ENCODE data around the gene IRAK2. TPM values are rescaled to one million over a fixed set of nuclear protein-coding genes. Genes with fewer than 3 reads are reported as not detected.
"Not testable (repeated sequence)": the region's sequence is repeated elsewhere in the genome, so short reads cannot be mapped to it uniquely, and the experiment has no call there.

IRAK2 gene
- 1 to 10 TPM in 2 of 12 donors, under 1 TPM in 8, not detected in 2; 0.49 to 1.3 (median 0.78) TPM for polyA plus RNA-seq (ENCODE audit: insufficient read length in 12 of 12)
- long read RNA-seq, donor 1, result 0 reads
- long read RNA-seq, donor 2, result 0 reads
- long read RNA-seq, donor 3, result 0 reads
- long read RNA-seq, donor 4, partial matches to known transcripts, result 0 of 1 reads
- long read RNA-seq, donor 4, other reads (novel, unspliced or antisense), result 0 of 1 reads
- long read RNA-seq, donor 5, result 0 reads
- long read RNA-seq, donor 6, result 0 reads
- long read RNA-seq, donor 7, result 0 reads
- long read RNA-seq, donor 8, result 0 reads
- long read RNA-seq, donor 9, result 0 reads
- long read RNA-seq, donor 10, result 0 reads
- long read RNA-seq, donor 11, result 0 reads

- DNase-seq, result peak; percentile 48
Measured at GRCh38 chr3:10164546-10165393, at the start of gene IRAK2. IRAK2 (plus strand) TSS chr3:10164919; CDS start chr3:10164955, 36 bp downstream.

GRCh38 chr3:10115326-10116137 is 49.2 kb upstream of the IRAK2 start, which contains the start of gene BRK1:
BRK1 (plus strand) TSS chr3:10115675; CDS start chr3:10115702, 27 bp downstream.
- DNase-seq, result peak; percentile 95

- DNase-seq, result no peak
Measured at GRCh38 chr3:10116138-10116460, 48.6 kb upstream of the IRAK2 start.

GRCh38 chr3:10116928-10117327 is 47.8 kb upstream of the IRAK2 start:
- no peak for DNase-seq

GRCh38 chr3:10119376-10119775 is 45.3 kb upstream of the IRAK2 start:
- DNase-seq, result no peak

GRCh38 chr3:10121064-10121463 is 43.7 kb upstream of the IRAK2 start:
- DNase-seq, result no peak

GRCh38 chr3:10122724-10123123 is 42.0 kb upstream of the IRAK2 start:
- no peak for DNase-seq

GRCh38 chr3:10135872-10136271 is 28.8 kb upstream of the IRAK2 start:
- not testable (repeated sequence) for DNase-seq

GRCh38 chr3:10136426-10137005 is 28.2 kb upstream of the IRAK2 start:
- DNase-seq, result no peak

GRCh38 chr3:10137178-10137577 is 27.5 kb upstream of the IRAK2 start:
- DNase-seq, result no peak

- DNase-seq, result no peak
Measured at GRCh38 chr3:10140996-10141546, 23.6 kb upstream of the IRAK2 start.

GRCh38 chr3:10142707-10143560 is 21.8 kb upstream of the IRAK2 start:
- no peak for DNase-seq

GRCh38 chr3:10145685-10146084 is 19.0 kb upstream of the IRAK2 start:
- DNase-seq, result no peak

GRCh38 chr3:10149226-10149625 is 15.5 kb upstream of the IRAK2 start:
- no peak for DNase-seq

- DNase-seq, result no peak
Measured at GRCh38 chr3:10150987-10151386, 13.7 kb upstream of the IRAK2 start.

GRCh38 chr3:10154335-10155122 is 10.2 kb upstream of the IRAK2 start:
- DNase-seq, result no peak

GRCh38 chr3:10155123-10155472 is 9.6 kb upstream of the IRAK2 start:
- DNase-seq, result no peak

- no peak for DNase-seq
Measured at GRCh38 chr3:10155658-10156057, 9.1 kb upstream of the IRAK2 start.

GRCh38 chr3:10157031-10157430 is 7.7 kb upstream of the IRAK2 start:
- DNase-seq, result peak; percentile 60

GRCh38 chr3:10158555-10158954 is 6.2 kb upstream of the IRAK2 start:
- not testable (repeated sequence) for DNase-seq
